Effector CD4-positive, alpha-beta T cell (primary cell): Measurements from ENCODE around the gene MMP15.
"Not testable (repeated sequence)": the region's sequence is repeated elsewhere in the genome, so short reads cannot be mapped to it uniquely, and the experiment has no call there.

Experiments
- DNase-seq: peaks from one replicate; pipeline ENCODE4 v3.0.0-alpha.2; 2020

MMP15 gene

DNA sequence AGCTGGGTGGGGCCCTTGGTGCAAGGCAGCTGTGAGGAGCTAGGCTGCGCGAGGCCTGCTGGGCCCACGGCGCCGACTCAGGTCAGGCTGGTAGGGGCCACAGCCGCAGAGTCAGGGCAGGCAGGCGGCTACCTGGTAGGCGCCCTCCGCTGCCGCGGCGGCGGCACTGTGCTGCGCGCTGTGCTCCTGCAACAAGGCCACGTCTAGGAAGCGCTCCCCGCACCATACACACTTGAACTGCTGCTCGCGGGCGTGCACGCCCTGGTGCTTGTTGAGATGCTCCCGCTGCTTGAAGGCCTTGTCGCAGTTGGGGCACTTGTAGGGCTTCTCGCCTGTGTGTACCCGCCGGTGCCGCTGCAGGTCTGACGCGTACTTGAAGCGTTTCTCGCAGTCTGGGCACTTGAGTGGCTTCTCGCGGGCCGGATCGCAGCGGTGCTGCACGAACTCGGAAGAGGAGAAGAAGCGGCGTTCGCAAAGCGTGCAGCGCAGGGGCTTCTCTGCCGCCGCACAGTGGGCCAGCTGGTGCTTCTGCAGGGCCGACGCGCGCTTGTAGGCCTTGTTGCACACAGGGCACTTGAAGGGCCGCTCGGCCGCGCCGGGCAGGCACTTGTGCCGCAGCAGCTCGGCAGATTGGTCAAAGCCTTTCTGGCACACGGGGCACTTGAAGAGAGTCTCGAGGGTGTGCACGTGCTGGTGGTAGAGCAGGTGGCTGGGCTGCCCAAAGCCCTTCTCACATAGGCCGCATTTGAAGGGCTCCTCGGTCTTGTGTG lies 29.0 kb upstream of the MMP15 start:
- DNase-seq, result no peak

DNA sequence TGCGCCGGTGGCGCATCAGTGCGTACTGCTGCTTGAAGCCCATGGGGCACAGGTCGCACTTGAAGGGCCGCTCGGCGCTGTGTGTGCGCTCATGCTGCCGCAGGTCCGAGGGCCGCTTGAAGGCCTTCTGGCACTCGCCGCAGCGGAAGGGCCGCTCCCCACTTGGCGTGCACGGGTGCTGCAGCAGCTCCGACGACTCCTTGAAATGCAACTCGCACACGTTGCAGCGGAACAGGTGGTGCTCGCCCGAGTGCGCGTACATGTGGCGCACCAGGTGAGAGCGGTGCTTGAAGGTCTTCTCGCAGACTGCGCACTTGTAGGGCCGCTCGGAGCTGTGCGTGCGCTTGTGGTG lies 28.4 kb upstream of the MMP15 start:
- no peak for DNase-seq

DNA sequence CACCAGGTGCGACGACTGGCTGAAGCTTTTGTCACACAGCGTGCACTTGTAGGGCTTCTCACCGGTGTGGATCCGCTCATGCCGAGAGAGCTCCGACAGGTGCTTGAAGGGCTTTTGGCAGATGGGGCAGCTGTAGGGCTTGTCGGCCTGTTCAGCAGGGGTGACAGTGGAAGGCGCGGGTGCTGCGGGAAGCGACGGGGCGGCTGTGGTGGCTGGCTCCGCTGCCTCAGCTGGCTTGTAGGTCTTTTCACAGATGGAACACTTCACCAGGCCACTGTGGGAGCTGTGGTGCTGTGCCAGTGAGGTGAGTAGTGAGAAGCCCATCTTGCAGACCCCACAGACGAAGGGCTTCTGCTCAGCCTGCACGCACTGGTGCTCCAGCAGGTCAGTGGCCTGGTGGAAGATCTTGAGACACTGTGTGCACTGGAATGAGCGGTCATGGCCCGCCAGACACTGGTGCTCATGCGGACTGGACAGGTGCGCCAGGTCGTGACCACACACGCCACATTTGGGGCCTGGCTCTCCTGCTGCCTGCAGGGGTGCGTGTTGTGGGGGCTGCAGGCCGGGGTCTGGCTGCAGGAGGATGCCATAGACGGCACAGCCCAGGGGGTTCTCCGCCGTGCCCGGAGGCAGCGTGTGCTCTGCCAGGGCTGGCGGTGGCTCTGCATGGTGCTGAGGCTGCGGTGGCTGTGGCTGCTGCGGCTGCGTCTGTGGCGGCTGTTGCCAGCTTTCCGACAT lies 27.9 kb upstream of the MMP15 start:
- no peak for DNase-seq

DNA sequence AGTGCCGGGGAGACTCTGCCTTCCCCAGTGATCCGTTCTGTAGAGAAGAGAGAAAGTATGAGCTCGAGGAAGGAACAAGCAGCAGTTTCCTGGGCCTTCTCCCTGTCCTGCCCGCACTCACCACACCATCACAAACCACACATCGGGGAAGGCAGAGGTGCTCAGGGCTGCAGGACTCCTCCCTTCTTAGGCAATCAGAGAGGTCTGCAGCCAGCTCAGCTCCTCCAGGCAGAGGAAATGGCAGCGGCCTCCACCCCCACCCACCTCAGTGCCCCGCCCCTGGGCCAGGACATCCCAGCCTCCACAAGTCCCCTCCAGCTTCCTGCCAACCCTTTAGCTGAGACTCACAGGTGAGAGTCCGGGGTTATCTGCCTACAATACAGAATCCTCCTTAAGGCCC lies 27.1 kb upstream of the MMP15 start:
- peak; percentile 32 for DNase-seq

DNA sequence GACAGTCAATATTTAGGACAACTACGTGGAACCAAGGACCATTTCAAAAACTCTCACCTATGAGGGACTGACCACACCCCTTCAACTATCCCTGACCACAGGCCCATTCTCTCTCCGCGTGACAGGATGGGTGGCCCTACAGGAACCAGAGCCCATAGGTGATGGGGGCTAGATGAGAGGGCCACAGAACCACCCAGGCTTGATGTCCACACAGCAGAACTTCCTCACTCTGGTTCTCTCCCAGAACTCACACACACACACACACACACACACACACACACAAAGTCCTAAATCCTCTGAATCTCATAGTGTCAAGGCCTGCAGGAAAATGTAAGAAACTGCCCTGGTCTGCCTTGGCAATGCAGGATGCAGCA lies 26.6 kb upstream of the MMP15 start:
- no peak for DNase-seq

DNA sequence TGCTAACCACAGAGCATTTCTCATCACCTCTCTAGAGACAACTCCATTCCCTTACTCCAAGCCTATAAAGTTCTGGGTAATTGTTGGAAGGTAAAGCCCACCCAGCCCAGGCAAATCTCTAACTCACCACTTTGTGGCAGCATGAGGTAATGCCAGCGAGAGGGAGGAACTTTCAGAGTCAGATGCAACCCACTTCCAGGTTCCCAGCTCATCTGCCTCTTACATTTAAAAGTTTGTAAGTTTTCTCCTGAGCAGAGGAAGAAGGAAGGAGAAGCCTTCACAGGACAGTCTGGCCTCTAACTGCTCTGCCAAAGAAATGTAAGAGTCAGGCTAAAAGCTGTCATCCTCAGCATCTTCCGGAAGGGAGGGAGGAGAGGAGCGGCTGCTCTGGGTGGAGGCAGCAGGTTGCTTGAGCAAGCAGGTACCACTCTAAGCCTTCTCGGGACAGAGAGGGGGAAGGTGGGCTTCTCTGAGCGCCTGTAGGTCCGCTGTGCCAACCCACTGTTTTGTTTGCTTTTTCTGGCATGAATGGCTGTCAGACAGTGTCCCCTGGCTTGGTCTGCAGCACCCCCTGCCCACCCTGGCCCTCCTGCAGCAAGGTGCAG lies 26.1 kb upstream of the MMP15 start:
- no peak for DNase-seq

DNA sequence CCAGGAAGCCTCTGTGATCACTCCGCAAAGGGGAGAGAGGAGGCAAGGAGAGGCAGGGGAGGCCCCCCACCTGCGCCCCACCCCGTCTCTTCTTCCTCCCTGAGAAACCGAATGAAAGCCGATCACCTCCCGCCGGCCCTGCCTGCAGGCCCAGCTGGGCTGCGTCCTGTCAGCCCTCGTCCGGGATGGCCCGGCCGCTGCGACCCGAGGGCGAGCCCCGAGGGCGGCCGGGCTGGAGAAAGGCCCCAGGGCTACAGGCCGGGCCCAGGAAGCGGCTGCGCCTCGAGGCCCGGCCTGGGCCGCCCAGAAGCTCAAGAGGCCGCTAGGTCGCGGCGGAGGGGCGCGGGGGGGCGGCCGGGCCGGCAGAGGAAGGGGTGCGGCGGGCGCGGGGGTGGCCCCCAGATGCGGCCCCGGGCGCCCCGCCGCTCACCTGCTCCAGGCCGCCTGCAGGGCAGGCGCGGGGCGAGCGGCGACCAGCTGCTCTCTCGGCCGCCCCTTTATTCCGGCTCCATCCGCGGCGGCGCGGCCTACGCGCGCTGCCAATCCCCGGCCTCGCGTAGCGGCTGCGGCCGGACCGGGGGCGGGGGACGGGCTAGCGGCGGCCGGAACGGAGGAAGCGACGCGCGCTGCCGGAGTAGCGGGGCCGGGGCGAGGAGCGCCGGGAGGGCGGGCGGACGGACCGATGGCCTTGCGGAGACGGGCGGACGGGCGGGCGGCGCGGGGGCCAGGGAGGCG lies 25.4 kb upstream of the MMP15 start, which contains the start of gene ZNF319:
TSS of gene ZNF319 (minus strand) at position 702 of the 735 bp plus-strand sequence. CDS start 2,407 bp downstream, outside the sequence.
- peak; percentile 17 for DNase-seq

DNA sequence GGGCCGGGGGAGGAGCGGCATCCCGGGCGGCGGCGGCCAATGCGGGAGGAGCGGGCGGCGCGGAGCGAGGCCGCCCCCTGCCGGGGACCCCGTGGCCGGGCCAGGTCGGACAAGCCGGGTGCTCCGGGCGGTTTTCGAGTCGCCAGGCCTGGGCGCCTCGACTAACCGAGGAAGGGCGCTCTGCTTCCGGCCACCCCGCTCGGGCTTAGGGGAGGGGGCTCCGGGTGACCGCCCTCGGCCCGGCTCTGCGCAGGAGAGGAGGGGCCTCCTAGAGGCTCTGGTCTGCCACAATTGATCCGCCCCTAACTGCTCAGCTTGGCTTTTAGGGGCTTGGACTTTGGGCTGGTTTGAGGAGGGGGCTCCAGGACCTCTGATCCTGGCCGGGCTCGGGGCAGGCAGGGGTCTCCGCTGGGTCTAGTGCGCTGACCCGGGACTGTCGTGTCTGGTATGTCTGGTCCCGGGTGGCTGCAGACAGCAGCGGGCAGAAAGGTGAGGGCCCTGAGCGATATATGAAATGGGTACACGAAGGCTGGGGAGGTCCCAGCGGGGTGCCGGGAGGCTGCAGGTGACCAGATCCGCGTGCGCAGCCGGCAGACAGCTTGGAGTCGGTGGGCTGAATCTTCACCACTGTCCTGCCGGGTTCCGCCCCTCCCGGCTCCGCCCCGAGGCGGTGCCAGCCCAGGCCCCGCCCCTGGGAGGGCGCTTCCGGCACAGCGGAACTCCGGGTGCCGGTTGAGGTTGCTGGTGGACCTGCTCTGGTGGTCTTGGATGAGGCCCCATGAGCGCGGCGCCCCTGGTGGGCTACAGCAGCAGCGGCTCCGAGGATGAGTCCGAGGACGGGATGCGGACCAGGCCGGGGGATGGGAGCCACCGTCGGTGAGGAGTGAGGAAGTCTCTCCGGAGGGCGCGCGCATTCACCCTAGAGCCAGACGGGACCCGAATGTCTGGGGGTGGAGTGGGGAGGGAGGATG lies 24.6 kb upstream of the MMP15 start, which contains the start of gene USB1:
TSS of gene USB1 (plus strand) at position 702 of the 971 bp plus-strand sequence. CDS start at position 779, 77 bp downstream.
- peak; percentile 75 for DNase-seq

DNA sequence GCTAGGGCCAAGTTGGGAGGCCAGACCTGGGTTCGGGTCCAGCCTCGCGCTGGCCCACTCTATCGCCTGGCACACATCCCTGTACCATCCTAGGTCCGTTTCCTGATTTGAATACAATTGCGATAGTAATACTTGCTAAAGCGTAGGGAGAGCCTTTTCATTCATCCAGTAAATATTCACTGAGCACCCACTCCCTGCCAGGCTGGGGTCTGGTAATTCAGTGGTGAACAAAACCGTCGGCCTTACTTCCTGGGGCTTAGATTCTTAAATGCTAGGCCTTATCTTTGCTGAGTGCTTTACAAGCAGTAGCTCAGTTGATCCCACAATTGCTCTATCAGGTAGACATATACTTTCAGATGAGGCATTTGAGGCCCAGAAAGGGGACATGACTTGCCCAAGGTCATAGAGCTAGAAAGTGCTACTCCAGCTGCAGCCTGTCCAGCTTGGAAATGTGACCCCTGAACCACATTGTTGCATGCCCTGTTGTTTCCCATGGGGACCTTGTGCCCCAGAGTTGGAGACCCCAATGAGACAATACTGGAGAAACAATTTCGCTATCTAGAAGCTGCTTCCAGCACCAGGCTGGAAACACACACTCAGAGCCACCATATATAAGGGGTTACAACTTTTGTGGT lies 23.7 kb upstream of the MMP15 start:
- DNase-seq, result no peak

DNA sequence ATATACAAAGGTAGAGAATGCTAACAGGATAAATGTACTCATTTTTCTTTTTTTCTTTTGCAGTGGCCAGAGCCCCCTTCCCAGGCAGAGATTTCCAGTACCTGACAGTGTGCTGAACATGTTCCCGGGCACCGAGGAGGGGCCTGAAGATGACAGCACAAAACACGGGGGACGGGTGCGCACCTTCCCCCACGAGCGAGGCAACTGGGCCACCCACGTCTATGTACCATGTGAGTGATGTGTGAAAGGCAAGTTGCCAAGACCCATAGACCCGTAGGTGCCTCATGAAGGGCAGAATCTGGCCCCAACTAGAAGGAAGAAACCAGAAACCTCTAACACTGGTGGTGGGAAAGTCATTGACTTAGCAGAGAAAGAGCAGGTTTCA lies 23.1 kb upstream of the MMP15 start:
- DNase-seq, result no peak

DNA sequence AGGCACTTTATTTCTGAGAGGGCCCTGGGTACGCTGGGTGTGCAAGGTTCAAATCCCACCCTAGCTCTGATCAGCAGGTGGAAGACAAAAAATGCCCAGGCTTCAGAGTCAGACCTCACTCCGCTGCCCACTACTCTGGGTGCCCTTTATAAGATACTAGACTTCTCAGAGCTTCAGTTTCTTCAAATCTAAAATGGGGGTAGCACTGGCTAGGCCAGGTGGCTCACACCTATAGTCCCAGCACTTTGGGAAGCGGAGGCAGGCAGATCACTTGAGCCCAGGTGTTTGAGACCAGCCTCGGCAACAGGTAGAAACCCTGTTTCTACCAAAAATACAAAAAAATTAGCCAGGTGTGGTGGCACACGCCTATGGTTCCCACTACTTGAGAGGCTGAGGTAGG lies 22.6 kb upstream of the MMP15 start:
- no peak for DNase-seq

DNA sequence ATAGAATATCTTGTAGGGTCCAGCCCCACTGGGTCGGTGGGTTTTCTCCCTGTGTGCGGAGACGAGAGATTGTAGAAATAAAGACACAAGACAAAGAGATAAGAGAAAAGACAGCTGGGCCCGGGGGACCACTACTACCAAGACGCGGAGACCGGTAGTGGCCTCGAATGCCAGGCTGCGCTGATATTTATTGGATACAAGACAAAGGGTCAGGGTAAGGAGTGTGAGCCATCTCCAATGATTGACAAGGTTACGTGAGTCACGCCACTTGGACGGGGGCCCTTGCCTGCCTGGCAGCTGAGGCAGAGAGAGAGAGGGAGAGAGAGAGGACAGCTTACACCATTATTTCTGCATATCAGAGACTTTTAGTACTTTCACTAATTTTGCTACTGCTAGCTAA lies 20.8 kb upstream of the MMP15 start:
- DNase-seq, result not testable (repeated sequence)

DNA sequence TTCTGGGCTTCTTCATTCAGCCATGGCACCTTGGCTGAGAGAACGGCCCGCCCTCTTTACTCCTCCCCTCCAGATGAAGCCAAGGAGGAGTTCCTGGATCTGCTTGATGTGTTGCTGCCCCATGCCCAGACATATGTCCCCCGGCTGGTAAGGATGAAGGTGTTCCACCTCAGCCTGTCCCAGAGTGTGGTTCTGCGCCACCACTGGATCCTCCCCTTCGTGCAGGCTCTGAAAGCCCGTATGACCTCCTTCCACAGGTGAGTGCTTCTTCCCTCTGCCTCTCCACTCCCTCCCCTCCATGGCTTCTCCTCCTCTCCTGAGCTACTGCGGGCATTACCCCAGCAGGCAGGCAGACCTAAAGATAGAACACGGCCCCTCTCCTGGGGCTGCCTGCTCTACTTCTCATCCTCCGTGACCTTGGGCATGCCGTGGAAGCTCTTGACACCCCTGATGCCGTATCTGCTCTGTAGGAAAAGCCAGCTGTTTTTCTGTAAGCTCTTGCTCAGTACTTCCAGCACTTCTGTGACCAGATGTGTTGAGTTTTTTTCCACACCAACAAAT lies 15.6 kb upstream of the MMP15 start:
- DNase-seq, result no peak

DNA sequence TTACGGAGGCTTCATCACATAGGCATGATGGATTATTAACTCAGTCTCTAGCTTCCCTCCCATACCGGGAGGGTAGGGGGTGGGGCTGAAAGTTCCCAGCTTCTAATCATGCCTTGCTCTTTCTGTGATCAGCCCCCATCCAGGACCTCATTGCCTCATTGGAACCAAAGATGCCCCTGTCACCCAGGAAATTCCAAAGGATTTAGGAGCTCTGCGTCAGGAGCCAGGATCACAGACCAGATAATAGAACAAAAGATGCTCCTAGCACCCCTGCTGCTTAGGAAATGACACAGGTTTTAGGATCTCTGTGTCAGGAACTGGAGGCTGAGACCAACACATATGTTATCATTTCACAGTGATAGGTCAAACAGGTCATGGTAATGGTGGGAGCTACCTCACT lies 14.7 kb upstream of the MMP15 start:
- no peak for DNase-seq

DNA sequence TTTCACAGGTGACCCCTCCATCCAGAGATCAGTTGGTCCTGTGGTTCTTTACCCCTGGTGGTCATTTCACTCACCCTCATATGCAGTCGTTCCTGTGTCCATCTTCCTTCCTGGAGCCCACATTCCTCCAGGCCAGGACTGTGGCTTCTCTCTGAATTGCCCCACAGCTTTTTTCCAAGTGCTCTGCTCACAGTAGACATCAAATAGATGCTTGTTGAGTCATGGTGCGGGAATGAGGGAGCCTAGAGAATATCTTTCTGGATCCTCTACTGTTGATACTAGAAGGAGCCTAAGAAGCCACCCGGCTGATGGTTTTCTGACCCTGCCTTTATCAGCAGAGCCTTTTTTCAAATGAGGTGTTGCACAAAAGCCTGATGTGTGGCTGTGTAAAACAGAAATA lies 13.9 kb upstream of the MMP15 start:
- no peak for DNase-seq

DNA sequence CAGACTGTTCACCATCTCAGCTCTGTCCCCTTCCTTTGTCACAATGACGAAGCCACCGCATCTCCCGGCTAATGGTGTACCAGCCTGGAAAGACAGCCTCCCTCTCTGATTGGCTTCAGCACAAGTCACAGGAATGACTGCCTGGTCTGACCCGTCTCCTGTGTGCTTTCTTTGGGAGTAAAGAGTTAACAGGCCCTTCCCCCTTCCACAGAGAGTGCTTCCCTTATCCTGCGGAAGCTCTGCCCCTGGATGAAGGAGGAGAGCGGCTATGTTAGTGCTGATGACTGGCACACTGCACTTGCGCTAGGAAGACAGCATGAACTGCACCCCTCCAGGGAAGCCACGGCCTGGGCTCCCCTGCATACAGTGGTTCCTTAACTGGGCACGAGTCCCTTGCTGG lies 13.1 kb upstream of the MMP15 start:
- DNase-seq, result no peak

DNA sequence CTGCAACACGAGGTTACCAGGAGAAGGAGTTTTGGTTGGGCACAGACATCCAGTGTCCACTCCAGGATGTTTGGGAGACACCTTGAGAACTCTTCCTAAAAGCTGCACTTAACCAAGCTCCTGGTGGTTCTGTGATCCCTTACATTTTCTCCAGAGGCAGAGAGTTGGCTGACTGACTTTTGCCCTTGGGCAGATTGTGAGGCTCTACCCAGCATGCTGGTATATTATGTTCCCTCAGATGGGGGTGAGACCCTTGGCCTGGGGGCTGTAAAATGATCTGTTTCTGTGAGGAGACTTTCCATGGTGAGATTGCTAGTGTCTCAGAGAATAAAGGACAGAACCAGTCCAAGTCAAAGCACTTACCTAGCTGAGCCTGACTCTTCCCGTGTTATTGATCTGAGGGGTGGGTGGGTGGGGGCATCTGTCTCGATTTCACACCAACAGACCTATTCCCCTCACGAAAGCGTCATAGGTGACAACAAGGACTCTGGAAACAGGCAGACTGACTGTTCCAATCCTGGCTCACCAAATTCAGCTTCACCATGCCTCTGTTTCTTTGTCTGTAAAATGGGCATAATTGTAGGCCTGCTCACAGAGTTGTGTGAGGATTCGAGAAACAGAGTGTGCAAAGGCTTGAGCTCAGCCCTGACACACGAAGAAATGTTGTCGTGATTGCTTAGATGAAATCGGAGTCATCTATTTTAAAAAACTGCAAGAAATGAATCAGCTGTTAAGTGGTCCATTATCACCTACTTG lies 12.2 kb upstream of the MMP15 start:
- DNase-seq, result no peak

DNA sequence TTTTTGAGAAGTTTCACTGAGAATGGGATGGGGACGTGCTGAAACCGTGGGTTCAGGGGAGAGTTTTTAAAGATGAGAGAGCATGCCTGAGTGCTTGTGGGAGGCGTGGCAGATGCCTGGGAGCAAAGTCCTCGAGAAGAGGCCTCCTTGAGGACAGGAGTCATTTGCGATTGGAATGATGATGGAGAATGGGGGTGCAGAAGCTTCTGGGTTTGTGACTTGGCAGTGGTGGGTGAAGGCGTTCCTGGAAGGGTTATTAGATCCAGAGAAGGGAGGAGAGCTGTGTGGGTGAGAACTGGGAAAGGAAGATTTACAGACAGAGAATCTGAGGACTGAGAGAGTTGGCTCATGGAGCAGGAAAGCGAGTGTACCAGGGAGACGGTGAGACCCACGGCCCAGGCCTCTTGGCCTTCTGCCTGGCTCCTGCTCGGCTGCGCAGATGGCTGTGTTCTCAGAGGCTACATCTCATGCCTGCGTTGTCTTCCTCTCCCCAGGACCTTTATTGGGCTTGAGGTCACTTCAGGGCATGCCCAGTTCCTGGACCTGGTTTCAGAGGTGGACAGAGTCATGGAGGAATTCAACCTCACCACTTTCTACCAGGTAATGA lies 8.6 kb upstream of the MMP15 start:
- DNase-seq, result no peak

DNA sequence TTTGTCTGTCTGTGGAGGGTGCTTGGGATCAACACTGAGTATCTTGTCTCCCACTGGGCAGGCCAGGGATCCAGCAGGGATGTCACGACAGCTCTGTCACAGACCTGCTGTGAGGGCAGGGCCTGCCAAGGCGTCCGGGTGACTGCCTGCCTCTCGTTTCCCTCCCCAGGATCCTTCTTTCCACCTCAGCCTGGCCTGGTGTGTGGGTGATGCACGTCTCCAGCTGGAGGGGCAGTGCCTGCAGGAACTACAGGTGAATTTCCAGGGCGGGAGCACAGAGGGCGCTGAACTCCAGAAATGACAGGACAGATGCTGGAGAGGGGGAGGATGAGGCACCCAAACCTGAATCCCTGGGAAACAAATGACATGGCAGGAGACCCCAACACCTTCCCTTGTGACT lies 6.8 kb upstream of the MMP15 start:
- no peak for DNase-seq
